ENCODE data around the gene ATP8B4. TPM values are rescaled to one million over a fixed set of nuclear protein-coding genes. Genes with fewer than 3 reads are reported as not detected.

The ATP8B4 gene
- total and polyA plus RNA-seq, 2 of the 8 experiments (the other 6 are each of a cell fraction or from before 2014, with no cell fraction given), result 0.17 to 0.24 TPM

DNA sequence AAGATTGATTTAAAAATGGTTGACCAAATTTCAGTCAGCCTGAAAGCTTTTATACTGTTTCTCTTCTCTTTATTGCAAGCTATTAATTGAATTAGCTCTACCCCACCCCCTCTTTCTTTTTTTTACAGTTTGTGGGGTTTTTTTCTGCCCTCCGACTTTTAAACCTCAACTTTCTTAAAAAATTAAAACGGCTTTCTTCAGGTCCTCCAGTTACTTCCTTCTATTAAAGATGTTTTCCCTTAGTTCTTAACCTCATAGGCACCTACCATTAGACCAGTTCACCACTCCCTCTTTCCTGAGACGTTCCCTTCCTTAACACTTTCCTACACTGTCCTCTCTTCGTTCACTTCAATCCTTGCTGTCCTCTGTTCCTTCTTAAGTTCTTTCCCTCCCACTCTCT lies 52.4 kb downstream of the ATP8B4 start:
- no peaks in the 10 kb centered on the region for H3K27me3 ChIP-seq (replicated peaks in 1 of 4; ENCODE audit: control insufficient read depth in 3 of 4, extremely low read depth in 1 of 4, insufficient read depth in 3 of 4, low read length in 3 of 4)
- no peak overlapping the region for H4K8ac ChIP-seq (ENCODE audit: extremely low read depth, insufficient read depth, low read length)
- no peak overlapping the region for H2BK120ac ChIP-seq (replicated peaks; ENCODE audit: low read depth, low read length)
- CTCF ChIA-PET (ENCODE audit: partially characterized antibody), result interaction anchor here (1.2 to 1.6 kb wide), 2 partner anchors 15 to 79 kb away, joined by 3 to 7 read pairs; no protein-coding TSS in a partner anchor
- 0 out of 2 replicates have a peak overlapping the region, but pooled peaks have one; percentile 42 for H2AFZ ChIP-seq (ENCODE audit: low read length)
- no peak overlapping the region for H3K56ac ChIP-seq (replicated peaks; ENCODE audit: insufficient read length, low read depth, low read length)
- H3K4me3 ChIP-seq (ENCODE audit: extremely low read depth in 1 of 4, insufficient read depth in 2 of 4, low read depth in 3 of 4, low read length in 4 of 4), result no peak overlapping the region
- POLR2A ChIA-PET (ENCODE audit: partially characterized antibody), result no interaction called here
- FAIRE-seq (no peak), DNase-seq (ENCODE audit: low read depth in 1 of 2, low spot score in 2 of 2) (no peak)
- H2BK5ac ChIP-seq (ENCODE audit: low read depth, low read length), result no peak overlapping the region
- no peaks in the 10 kb centered on the region for H4K20me1 ChIP-seq (replicated peaks in 1 of 2; ENCODE audit: control insufficient read depth in 1 of 2, insufficient read depth in 2 of 2, low read length in 2 of 2)
- H3K4me2 ChIP-seq (ENCODE audit: insufficient read depth in 1 of 2, low read depth in 2 of 2, low read length in 2 of 2), result no peak overlapping the region
- no peaks in the 10 kb centered on the region for H3K79me2 ChIP-seq (ENCODE audit: control insufficient read depth in 1 of 2, insufficient read depth in 2 of 2, low read length in 2 of 2)
- no peaks in the 10 kb centered on the region for H3K79me1 ChIP-seq (ENCODE audit: low read depth, low read length)
- TF ChIP-seq SP2 (IDR thresholded peaks at IDR 0.05; ENCODE audit: low read length) (no peak), MAFK (IDR thresholded peaks at IDR 0.05; ENCODE audit: low read depth, low read length) (no peak), RFX5 (IDR thresholded peaks at IDR 0.05; ENCODE audit: borderline replicate concordance, low read depth, low read length) (no peak), SIN3A (conservative IDR thresholded peaks at IDR 0.05 in 1 of 2, IDR thresholded peaks at IDR 0.05 in 1 of 2; ENCODE audit: low read depth in 1 of 2, low read length in 2 of 2) (no peak), NANOG (IDR thresholded peaks at IDR 0.05; ENCODE audit: insufficient read depth, low read depth, low read length, poor library complexity, severe bottlenecking) (no peak), POLR2A (IDR thresholded peaks at IDR 0.05; ENCODE audit: control extremely low read depth in 1 of 2, low read depth in 2 of 2, low read length in 2 of 2) (no peak), SIRT6 (IDR thresholded peaks at IDR 0.05; ENCODE audit: low read length) (no peak), JUN (IDR thresholded peaks at IDR 0.05; ENCODE audit: low read depth, low read length) (no peak), TAF7 (optimal IDR thresholded peaks at IDR 0.05; ENCODE audit: borderline replicate concordance, low read depth, low read length) (no peak), SP4 (IDR thresholded peaks at IDR 0.05; ENCODE audit: low read length) (no peak), KDM5A (IDR thresholded peaks at IDR 0.05; ENCODE audit: low read length) (no peak)
- TF ChIP-seq, protein P1, sequence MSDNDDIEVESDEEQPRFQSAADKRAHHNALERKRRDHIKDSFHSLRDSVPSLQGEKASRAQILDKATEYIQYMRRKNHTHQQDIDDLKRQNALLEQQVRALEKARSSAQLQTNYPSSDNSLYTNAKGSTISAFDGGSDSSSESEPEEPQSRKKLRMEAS (IDR thresholded peaks at IDR 0.05), result no peak
- H3K23ac ChIP-seq (ENCODE audit: insufficient read length), result no peak overlapping the region
- no peak overlapping the region for H2AK5ac ChIP-seq (ENCODE audit: low read depth, low read length)
- H2BK20ac ChIP-seq (ENCODE audit: low read length), result no peak overlapping the region
- H3K4me1 ChIP-seq (replicated peaks in 1 of 4; ENCODE audit: control insufficient read depth in 3 of 4, insufficient read depth in 4 of 4, low read length in 3 of 4), result no peaks in the 10 kb centered on the region
- no peak overlapping the region for H2BK15ac ChIP-seq (ENCODE audit: low read length)
- no peaks in the 10 kb centered on the region for H3K36me3 ChIP-seq (ENCODE audit: control insufficient read depth in 2 of 4, insufficient read depth in 4 of 4, low read length in 3 of 4)
- 91% methylated on average over 4 of the region's 4 CpGs; no CpG with 5 or more reads in 1 of the 2 experiments for WGBS, 2 experiments (ENCODE audit: extremely low coverage in 1 of 2, insufficient coverage in 1 of 2, insufficient read length in 1 of 2, insufficient replicate concordance in 2 of 2, low coverage in 1 of 2, low lambda C conversion rate in 2 of 2, missing lambda C conversion rate in 1 of 2)
- H3K9me3 ChIP-seq (ENCODE audit: insufficient read depth in 2 of 2, low read depth in 1 of 2, low read length in 1 of 2), result no peaks in the 10 kb centered on the region
- no peak overlapping the region for H3K18ac ChIP-seq (ENCODE audit: extremely low read depth, low read length)
- no peak overlapping the region for H3K14ac ChIP-seq (ENCODE audit: insufficient read length)
- no peak overlapping the region for H3K27ac ChIP-seq (ENCODE audit: low read depth, low read length)
- H4K5ac ChIP-seq (ENCODE audit: insufficient read length, low read depth, low read length), result no peak overlapping the region
- H2BK12ac ChIP-seq (ENCODE audit: low read depth, low read length), result no peak overlapping the region
- no peaks in the 10 kb centered on the region for H3K23me2 ChIP-seq (ENCODE audit: low read depth, low read length)
- no peak overlapping the region for H3K9ac ChIP-seq (replicated peaks in 1 of 4; ENCODE audit: extremely low read depth in 1 of 4, low read depth in 3 of 4, low read length in 3 of 4)
- no peak overlapping the region for H3K4ac ChIP-seq (replicated peaks; ENCODE audit: insufficient read length, low read depth, low read length)
- no peak overlapping the region for H4K91ac ChIP-seq (replicated peaks; ENCODE audit: insufficient read length, low read length)
